NCI-H2029 treated with DMSO at 0.1 percent for 48 hours (cell line): Measurements from ENCODE around the gene GSN.

Experiments used
- DNase-seq: peaks from one replicate; lab custom pipeline; 2025; lab: John Stamatoyannopoulos, UW

GSN gene

DNA sequence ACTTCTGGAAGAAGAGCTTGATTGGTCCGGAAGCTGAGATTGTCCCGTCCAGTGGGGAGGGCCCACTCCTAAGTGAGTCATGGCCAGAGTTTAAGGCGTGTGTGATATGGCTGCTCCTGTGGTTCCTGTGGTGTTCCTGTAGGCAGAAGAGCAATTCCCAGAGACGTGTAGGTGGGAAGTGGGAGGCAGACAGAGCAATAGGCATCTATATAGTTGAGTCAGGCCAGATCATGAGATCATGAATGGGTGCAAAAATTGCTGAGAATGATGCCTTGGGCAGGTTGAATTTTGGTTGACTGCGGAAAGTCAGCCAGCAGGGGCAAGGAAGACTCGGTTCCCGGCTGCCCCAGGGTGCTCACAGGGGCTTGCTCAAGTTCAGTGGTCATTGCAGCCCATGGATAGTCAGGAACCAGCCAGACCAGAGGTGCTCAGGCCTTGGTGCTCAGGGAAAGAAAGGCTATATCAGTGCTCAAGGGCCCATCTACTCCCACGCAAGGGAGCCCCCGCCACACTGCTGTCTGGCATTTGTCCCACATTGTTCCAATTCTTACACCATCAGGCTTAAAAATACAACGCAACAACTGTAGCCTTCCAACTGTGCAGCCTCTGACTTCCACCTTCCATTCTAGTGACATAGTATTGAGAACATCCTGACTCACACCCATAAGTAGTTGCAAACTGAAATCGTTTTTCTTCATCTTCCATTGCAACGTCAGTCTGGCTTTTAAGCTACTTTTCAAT, 21.0 kb upstream of the GSN start:
- no peak for DNase-seq

DNA sequence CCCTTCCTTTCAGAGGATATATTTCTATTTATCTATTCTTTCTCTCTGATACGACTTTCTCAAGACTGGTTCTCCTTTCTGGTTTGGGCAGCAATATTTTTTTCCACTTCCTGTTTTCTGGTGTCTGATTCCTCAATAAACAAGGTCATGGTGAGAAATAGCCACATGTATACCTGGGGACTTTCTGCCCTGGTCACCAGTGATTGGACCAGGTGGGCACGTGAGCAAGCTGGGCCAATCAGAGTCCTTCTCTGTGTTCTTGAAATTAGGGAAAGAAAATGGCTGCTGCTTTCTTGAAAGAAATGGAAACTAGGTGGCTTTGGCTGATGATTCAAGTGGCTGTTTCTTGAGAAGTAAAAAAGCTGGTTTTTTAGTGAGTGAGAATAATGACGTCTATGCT, 18.4 kb upstream of the GSN start:
- no peak for DNase-seq

DNA sequence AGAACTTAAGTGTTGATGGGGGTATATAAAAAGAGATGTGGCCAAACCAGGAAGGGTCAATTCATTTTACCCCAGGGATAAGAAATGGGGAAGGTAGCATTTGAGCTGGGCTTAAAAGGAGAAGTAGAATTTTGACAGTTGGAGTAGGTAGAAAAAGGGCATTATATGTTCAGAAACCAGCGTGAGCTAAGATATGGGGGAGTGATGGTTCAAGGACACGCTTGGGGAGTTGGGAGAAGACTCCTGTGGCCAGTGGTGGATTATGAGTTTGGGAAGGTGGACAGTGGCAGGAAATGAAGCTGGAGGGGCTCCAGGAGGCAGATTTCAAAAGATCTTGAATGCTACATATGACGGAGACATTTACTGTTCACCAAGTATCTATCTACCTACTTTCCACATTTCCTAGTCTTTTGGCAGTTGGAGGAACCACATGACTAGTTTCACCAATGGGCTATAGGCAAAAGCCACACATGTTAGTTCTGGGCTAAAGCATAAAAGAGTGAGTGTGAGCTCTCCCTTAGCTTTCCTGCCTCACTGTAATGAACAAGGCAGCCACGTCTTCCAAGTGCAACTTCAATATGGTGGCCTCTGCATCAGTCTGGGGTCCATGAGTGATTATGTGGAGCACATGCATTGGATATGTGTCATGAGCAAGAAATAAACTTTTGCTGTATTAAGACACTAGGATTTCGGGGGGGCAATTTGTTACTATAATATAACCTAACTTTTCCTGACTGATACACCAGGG, 15.7 kb upstream of the GSN start:
- no peak for DNase-seq

DNA sequence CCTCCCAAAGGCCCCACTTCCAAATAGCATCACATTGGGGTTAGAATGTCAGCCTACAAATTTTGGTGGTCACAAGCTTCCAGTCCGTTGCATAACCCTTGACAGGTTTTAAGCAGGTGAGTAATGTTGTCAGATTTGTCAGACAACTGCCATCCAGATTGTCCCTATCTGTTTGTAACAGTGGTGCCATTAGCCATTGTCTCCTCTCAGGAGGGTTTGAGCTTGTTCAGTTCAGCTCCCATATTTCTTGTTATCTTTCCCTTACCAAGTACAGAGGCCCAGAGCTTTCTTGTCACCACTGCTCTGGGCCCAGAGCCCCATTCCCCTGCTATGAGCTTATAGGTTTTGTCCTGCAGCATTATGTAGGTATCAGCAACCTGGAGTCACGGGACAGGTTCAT, 14.8 kb upstream of the GSN start:
- DNase-seq = no peak

DNA sequence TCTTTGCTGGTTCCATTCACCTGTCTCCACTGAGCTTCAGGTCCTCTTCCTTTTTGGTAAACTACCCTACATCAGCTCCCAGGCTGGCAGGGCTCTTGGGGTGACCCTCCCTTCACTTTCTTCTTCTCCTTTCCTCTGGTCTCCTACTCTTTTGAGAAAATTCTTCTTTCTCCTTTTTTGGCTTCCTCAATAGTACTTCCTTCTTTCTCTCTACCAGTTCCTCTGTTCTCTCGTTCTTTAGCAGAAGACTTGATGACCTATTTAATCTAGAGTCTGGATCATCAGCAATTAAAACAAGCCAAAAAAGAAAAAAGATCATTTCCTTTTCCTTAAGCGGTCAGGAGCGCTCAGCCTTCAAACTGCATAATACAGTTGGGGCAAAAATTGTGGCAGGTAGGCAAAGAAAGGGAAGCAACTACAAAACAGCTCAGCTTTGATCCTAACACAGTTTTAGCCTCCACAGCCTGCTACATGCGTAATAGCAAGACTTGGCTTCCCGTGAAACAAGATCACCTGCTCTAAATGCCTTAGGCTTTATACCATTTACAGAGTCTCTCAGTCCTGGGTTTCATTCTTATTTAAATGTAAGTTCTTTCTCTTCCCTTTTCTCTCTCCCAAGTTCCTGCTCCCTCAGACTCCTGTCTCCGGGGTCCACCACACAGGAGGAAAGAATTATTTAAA, 14.0 kb upstream of the GSN start:
- no peak for DNase-seq

DNA sequence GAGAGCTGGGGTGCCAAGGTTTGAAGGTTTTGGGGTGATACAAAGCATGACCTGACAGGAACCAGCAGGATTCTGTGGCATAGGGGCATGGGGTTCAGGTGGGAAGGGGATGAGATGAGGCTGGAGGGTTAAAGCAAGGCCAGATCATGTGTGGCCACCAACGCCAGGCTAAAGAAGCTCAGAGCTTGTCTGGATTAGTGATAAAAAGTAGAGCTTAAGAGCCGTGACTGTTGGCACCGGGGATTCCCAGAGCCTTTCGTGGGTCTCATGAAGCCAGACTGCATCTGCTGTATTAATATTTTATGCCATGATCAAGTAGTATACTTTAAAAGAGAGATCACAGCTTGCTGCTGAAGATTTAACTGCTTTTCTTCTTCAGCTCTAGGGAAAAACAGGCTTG, 8.5 kb upstream of the GSN start:
- DNase-seq = no peak

DNA sequence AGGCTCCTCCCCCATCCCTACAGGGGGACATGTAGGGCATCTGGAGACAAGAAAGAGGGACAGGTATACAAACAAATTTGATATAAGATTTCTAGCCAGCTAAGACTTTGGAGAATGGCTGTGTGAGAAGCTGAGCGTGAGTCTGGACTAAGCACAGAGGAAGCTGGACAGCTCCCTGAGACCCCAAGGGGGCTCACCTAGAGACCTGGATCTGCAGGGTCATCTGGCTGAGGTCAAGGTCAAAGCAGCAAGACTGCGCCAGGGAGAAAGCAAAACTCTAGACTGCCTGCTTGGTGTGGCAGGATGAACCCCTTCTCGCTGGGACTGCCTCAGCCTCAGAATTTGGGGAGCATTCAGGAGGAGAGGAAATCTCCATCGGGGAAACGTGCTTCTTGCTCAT, 8.0 kb upstream of the GSN start:
- DNase-seq = no peak

DNA sequence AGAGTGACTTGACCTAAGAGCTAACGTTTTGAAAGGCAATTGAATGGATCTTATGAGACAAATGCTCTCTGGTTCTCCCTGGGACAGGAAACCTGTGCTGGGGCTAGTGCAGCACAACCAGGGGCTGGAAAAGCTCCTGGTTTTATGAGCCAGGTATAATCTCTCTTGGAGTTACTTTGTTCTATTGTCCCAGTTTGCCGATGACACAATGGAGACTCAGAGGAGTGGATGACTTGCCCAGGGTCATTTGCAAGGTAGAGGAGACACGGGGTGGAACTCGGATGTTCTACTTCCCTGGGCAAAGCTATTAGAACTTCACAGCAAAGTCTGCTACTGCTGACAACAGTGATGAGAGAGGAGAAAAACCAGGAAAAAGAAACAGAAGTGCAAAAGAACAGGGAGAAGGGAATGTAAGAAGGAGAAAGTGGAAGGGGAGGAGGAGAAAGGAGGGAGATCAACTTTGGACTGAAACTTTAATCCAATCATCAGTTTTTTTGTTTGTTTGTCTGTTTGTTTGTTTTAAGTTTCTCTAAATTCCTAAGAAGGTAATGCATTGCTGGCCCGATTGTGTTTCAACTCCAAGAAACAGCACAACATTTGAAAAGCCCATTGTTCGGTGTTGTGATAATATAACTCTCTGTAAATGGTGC, 7.4 kb upstream of the GSN start:
- no peak for DNase-seq

DNA sequence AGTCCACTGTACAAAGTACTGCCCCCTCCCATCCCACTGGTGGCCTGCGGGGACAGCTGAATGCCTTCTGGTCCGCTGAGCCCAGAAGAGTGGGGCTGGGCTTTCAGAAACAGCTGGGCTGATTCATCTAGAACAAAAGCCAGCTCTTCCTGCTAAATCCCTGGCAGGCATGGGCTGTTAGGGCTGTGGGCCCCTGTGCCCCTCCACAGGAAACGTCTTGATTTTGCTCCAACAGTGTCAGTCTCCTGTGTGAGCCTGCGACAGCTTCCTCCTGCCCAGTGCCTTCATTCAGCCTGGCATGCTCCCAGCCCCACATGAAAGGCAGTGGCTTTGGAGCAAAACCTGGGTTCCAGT, 6.9 kb upstream of the GSN start:
- peak; percentile 41 for DNase-seq

DNA sequence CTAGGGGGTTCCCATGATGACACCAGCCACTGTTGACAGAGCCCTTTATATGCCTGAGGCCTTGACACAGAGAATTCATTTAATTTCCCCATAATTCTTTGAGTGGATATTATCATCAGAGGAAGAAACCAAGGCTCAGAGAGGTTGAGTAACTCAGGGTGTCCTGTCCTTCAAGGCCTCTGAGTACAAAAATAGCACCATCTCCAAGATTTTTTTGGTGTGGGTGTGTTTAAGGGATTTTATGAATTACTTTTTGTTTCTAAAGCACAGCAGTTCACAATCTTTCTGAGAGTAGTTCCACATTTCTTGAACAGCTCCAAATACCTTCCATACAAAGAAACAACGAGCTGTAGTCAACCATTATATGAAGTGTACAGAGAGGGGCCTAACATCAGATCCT, 6.2 kb upstream of the GSN start:
- no peak for DNase-seq

DNA sequence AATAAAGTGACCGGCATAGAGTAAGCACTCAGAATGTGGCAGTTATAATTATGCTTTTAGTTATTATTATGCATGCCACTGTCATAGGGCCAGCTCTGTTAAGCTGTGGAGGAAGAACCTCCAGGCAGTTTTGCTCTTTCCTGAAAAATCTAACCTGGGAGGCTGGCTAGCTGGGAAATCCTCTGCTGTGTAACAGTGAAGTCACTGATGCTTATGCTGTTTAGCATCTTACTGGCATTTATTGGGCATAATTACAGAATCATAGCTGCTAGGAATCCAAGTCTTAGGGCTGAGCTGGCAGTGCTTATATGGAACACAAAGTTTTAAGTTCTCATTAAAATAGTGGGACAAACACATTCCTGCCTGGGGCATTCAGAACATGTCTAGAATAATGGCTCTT, 5.5 kb upstream of the GSN start:
- DNase-seq = no peak

DNA sequence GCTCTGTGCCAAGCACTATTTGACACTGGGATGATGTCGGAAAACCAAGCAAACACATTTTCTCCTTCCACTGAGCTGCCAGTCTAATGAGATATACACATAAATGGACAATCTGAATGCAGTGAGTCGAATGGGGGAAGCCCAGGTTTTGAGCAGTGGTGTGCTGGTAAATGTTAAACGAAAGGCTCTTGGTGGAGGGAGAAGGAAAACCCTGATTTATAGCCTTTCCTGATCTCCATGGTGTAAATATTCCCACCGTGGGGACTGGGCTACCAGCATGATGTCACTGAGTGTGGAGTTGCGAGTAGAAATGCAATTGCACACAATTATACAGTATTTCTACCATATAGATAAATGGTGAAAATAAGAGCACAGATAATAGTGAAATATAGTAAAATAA, 5.0 kb upstream of the GSN start:
- DNase-seq = no peak

DNA sequence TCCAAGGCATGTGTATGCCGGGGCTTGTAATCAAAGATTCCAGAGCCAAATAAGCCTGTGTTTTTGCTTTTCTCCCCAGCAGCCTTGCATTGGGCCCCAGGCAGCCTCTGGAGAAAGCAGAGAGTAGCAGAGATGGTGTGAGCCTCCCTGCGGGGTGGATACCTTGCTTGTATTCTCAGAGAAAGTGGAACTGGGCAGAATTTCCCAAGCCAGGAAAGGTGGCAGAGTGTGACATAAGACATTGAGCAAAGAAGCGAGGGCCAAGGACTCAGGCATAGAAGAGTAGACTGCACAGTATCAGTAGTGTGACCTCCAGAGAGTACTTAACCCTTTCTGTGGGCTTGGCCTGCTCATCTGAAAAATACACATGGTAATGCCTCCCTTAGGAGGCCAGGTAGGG, 1.6 kb upstream of the GSN start:
- no peak for DNase-seq

DNA sequence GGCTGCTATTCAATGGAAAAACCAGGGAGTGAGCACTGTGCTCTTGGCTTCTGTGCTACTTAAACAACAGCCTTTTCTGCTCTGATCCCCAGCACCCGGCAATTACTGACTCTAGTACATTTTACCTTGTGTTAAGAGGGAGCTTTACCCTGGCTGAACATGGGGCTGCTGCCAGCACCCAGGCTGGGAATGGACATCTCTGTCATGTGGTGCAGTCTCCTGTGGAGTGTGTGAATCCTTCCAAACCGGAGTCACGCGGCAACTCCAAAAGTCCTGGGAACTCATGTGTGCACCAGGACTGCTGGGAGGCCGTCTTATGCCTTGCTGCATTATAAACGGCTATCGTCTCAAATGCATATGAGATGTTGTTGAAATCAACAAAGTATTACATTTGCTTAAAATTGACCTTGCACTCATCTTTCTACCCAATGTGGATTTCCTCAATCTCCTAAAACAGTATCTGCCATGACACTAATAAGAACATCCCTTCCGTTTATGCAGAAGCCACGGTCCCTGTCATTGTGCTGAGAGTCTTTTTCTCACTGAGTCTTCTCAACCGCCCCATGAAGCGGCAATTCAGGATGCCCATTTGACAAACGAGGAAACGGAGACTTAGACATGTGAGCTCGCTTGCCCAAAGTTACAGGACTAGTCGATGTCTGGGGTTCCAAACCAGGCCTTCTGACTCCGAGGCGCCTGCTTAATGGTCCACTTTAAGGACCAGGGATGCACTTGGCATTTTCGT, 884 bp upstream of the GSN start:
- DNase-seq = no peak

DNA sequence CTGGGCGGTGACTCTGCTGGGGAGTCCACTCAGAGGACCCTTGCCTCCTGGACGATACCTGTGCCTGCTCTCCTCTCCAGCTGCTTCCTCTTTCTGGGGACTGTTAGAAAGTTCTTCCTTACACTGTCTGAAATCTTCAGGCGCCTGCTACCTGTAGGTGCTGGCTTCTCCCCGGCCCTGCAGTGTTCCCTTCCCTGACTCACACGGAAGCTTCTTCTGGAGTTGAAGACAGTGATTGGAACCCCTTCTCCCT, 562 bp downstream of the GSN start:
- no peak for DNase-seq

DNA sequence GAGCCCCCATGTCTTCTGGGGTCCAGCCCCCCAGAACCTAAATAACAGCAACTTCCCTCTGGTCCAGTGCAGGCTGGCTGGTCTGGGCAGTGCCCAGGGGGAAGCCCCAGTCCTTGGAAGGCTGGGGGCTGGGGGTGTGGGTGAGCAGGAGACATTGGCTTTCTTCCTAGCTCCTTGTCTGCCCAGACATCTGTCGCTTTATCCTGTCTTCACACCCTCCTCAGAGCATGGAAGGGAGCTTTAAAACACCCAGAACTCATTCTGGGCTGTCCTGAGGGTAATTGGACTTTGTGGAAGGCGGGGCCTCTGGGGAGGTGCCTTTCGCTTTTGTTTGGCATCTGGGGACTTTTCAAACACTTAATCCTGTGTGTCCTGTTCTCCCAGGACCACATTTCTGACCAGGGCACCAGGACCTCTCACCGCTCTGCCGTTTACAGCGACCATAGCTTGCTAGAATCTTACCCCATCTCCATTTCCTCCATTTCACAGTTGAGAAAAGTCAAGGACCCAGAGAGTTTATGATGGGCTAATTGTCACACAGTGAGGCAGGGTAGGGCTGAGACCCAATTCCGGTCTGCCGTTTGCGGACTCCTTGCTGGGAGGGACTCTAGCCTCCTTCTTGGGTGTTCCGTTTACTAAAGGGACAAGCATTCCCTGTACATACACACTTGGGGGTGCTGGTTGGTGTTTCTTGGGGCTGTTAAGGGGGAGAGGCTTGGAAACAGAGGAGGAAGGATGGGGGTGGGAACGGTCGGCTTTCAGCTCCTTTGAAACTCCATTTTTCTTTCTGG, 1.1 kb downstream of the GSN start:
- no peak for DNase-seq

DNA sequence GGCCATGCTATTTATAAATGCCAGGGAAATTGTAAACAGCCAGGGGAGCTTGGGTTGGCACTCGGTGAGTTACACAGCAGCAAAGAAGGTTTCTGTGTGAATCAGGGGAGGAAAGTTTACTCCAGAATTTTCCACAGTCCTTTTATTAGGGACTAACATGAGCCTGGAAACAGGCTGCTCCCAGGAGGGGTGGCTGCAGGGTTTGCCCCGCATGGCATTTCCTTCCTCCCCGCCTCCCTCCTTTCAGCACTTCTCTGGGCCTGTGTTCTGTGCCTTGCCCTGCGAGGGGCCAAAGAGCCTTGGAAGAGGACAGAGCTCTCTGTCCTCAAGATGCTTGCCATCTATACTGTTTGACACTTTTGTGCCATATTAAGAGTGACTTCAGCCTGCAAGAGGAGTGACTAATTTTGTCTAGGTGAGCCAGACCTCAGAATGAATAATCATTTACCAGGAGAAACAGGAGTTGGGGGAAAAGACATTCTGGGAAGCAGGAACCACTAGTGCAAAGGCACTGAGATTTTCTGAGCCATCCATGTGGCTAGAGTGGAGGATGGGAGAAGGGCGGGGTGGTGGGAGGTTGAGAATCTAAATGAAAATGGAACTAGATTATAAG, 1.8 kb downstream of the GSN start:
- no peak for DNase-seq

DNA sequence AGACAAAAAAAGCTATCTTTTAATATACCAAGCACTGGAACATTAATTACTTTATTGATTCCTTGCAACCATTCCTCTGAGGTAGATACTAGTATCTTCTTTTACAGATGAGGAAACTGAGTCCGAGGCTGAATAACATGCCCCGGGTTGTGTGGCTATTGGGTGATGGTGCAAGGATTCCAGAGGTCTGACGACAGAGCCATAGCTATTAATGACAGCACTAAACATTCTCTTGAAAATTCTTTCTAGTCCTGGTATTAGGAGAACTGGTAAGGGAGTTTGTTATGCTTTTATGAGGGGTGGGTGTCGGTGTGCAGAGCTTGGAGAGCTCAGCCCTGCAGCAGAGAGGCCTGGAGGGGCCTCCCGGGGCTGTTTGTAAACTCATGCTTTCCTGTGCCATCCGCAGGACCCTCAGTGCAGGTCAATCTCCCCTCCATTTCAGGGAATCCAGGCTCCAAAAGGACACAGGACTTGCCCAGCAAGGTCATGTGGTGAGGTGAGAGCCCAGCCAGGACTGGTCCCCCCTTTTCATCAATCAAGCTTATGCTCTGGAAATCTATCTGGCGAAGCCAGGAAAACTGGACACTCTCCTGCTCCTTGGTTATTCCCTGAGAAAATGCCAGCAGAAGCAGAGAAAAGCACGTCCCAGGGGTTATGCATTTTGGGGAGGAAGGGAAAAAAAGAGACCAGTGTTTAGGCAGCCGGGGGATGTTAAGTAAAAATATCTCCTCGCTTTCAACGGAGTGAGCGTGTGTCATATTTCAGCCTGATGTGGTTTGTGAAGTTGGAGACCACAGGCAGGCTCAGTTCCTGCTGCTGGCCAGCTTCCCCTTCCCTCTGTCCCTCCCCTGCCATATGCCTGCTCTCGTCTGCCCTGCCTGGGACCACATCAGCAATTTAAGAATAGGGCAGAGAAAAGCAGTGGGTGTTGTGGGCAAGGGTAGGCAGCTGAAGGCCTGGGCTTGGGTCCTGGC, 3.7 kb downstream of the GSN start:
- DNase-seq = no peak

DNA sequence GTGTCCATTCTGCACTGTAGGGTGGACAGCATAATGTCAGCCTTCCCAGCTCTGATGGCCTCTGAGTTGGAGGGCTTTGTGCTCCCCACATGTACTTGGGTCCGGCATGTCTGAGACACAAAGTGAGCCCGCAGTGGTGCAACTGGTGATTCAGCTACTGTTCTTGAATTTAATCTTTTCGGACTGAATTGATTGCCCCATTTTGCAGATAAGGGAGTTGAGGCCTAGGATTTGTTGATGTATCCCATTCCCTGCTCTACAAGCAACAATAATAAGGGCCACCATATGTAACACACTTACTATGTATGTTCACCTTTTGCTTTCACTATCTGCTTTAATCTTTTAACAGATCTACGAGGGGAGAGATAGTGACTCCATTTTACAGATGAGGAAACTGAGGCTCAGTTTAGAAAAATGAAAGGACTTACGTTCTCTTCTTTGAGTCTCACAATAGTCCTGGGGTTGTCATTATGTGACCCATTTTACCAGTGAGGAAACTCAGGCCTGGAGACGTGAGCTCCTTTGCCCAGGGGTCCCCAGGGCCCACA, 4.5 kb downstream of the GSN start:
- no peak for DNase-seq
